Astrocyte (in vitro differentiated cells and primary cell): ENCODE data around the gene CISD3.

Source experiments
- EZH2 ChIP-seq: IDR thresholded peaks from 2 replicates; pipeline ENCODE4 v1.6.1; 2012; ENCODE audit warnings: mild to moderate bottlenecking, low read length, inconsistent platforms; ENCODE audit not compliant: insufficient read depth
- TF ChIP-seq, protein P1 (sequence below): IDR thresholded peaks from 2 replicates; pipeline ENCODE4 v1.5.1; 2011; ENCODE audit warnings: low read depth, mild to moderate bottlenecking, inconsistent platforms, low read length, moderate library complexity; ENCODE audit not compliant: insufficient read depth

DNA sequence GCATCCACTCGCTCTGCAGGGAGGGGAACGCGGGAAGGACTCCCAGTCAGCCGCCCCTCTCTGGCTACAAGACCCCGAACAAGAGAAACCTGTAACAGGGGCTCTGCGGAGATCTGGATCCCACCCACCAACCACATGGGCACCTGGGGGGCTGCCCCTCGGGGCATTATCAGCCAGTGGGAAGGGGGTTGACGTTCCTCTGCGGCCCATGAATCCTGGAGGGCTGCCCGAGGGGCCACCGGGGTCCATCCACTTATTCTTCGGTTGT is 19.8 kb downstream of the CISD3 start:
- TF ChIP-seq, protein P1, sequence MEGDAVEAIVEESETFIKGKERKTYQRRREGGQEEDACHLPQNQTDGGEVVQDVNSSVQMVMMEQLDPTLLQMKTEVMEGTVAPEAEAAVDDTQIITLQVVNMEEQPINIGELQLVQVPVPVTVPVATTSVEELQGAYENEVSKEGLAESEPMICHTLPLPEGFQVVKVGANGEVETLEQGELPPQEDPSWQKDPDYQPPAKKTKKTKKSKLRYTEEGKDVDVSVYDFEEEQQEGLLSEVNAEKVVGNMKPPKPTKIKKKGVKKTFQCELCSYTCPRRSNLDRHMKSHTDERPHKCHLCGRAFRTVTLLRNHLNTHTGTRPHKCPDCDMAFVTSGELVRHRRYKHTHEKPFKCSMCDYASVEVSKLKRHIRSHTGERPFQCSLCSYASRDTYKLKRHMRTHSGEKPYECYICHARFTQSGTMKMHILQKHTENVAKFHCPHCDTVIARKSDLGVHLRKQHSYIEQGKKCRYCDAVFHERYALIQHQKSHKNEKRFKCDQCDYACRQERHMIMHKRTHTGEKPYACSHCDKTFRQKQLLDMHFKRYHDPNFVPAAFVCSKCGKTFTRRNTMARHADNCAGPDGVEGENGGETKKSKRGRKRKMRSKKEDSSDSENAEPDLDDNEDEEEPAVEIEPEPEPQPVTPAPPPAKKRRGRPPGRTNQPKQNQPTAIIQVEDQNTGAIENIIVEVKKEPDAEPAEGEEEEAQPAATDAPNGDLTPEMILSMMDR: no peak
- TF ChIP-seq EZH2: no peak
